WI38 (cell line): ENCODE results near the gene C1orf159.
"Not testable (repeated sequence)": the region's sequence is repeated elsewhere in the genome, so short reads cannot be mapped to it uniquely, and the experiment has no call there.

Source experiments
- H3K4me3 ChIP-seq: 2 replicates; pipeline ENCODE4 v1.5.1; 2011; ENCODE audit warnings: low read depth, mild to moderate bottlenecking, control low read depth, low read length
- TF ChIP-seq, protein P1 (sequence below): IDR thresholded peaks from 2 replicates; pipeline ENCODE4 v1.5.1; 2012; ENCODE audit warnings: low read depth, mild to moderate bottlenecking, control low read depth, low read length

Gene C1orf159

DNA sequence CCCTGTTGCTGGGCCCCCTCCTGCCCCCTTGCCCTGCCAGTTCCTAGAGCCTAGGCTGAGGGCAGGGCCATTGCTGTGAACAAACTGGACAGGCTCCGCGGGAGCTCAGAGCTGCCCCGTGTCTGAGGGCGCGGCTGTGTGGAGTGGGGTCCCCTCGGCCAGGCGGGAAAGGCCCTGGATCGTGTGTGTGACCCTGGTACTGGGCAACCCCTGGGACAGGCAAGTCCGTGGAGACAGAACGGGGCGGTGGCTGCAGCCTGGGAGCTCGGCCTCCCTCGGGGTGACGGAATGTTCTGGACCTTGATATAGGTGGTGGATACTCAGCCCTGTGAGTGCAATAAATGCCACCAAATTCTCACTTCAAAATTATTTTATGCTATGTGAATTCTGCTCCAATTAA, 27.7 kb upstream of the C1orf159 start:
- TF ChIP-seq, protein P1, sequence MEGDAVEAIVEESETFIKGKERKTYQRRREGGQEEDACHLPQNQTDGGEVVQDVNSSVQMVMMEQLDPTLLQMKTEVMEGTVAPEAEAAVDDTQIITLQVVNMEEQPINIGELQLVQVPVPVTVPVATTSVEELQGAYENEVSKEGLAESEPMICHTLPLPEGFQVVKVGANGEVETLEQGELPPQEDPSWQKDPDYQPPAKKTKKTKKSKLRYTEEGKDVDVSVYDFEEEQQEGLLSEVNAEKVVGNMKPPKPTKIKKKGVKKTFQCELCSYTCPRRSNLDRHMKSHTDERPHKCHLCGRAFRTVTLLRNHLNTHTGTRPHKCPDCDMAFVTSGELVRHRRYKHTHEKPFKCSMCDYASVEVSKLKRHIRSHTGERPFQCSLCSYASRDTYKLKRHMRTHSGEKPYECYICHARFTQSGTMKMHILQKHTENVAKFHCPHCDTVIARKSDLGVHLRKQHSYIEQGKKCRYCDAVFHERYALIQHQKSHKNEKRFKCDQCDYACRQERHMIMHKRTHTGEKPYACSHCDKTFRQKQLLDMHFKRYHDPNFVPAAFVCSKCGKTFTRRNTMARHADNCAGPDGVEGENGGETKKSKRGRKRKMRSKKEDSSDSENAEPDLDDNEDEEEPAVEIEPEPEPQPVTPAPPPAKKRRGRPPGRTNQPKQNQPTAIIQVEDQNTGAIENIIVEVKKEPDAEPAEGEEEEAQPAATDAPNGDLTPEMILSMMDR = no peak

DNA sequence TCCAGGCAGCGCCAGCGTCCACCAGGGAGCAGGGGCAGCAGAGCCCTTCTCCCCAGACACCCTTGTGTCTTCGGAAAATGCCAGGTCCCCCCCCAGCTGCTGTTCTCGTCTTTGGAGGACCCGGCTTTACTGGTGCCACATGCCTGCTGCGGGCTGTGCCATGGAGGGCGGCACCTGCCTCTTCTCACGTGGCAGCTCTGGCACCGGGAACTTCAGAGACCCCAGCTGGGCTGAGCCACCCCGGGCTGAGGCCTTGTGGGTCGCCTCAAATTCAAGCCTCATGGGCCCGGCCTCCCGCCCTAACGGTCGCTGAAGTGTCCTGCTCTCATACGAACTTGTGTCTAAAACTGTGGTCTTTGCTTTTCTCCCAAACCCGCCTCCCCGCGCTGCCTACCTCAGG, 27.0 kb upstream of the C1orf159 start:
- TF ChIP-seq, protein P1 = no peak
- H3K4me3 ChIP-seq = no peak overlapping the region

More for the DNA sequence above, 27.7 kb upstream of the C1orf159 start:
- no peak overlapping the region for H3K4me3 ChIP-seq

DNA sequence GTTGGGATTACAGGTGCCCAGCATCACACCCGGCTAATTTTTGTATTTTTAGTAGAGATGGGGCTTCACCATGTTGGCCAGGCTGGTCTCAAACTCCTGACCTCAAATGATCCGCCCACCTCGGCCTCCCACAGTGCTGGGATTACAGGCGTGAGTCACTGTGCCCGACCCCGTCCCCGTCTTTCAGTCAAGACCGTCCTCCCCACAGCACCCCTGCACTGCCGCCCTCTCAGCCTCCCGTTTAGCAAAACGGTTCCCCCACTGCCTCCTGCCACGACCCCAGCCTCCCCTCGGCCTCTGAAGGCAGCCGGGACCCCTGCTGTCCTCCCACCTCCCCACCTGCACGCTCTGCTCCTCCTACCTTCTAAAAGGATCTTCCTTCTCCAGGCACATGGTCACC, 26.5 kb upstream of the C1orf159 start:
- H3K4me3 ChIP-seq = not testable (repeated sequence)

DNA sequence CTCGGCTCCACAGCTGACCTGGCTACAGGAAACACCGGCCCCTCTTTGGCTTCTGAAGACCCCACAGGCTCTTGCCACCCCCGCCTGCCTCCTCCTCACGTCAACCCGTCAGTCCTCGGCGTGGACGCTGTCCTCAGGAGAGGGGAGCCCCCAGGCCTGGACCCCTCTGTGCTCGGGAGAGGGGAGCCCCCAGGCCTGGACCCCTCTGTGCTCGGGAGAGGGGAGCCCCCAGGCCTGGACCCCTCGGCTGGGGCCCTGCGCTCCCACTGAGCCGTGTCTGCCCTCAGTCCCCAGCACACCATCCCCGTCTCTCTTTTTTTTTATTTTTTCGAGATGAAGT, 26.0 kb upstream of the C1orf159 start:
- H3K4me3 ChIP-seq = no peak overlapping the region
- TF ChIP-seq, protein P1 = no peak

DNA sequence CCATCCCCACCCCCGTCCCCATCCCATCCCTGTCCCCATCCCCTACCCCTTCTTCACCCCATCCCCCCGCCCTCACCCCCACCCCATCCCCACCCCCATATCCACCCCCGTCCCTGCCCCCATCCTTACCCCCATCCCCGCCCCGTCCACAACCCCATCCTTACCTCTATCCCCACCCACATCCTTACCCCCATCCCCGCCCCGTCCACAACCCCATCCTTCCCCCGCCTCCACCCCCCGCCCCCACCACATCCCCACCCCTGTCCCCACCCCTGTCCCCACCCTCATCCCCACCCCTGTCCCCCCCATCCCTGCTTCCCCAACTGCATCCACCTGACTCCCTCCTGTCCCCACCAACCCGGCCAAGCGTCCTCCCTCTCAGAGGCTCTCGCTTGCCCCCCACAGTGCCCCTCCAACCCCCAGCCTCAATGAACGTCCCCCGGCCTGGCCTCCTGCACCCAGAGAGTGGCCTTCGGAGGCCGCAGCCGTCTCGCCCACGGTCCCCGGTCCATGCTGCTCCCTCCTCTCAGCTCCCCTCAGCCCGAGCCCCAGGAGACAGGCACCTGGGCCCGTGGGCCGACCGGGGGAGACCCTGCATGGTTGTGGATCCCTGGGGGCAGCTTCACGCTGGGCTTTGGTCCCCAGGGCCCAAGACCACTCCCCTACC, 25.5 kb upstream of the C1orf159 start:
- no peak overlapping the region for H3K4me3 ChIP-seq
- TF ChIP-seq, protein P1 = no peak

DNA sequence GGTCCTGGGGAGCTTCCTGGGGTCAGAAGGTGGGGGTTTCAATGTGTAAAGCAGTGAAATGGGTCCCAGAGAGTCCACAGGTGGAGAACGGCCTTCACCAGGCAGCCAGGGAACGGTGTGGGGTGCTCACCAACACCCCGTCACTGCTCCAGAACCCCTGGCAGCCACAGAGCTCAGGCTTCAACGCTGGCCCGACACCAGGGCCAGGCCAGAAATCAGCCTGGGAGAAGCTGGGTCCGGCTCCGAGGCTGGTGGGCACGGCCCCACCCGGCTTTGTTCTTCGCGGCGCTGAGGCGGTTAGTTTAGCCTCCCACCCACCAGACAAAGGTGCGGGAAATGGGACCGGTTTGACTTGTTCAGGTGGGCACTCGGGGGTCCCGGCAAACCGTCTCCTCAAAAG, 24.8 kb upstream of the C1orf159 start:
- H3K4me3 ChIP-seq = no peak overlapping the region
- TF ChIP-seq, protein P1 = no peak

DNA sequence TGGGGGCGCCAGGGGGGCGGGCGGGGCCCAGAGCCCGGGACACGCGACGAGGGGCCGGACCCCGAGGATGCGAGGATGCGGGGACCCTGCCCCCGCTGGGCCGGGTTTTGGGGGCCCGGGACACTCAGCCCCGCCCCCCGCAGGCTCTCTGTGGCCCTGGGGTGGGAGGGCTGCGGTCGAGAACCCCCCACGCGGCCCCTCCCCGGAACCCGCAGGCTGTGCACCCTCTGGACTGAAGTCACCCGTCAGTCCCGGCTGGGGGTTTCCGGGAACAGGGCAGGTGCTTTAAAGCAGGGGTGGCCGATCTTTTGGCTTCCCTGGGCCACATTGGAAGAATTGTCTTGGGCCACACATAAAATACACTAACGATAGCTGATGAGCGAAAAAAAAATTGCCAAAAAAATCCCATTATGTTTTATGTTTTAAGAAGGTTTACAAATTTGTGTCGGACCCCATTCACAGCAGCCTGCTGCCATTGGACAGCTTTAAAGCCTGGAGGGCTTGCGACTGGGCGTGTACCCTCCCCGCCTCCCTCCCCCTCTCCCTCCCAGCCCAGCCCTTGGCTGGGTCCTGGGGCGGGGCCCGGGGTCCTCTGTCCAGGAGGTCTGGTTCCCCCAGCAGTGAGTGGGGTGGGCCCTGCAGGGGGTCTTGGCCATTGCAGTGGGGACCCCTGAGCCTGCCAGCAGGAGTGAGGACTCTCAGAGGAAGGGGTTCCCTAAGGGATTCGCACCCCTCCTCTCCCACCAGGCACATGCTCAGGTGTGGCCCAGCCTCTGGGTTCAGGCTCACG, 21.6 kb upstream of the C1orf159 start:
- TF ChIP-seq, protein P1 = no peak
- H3K4me3 ChIP-seq = no peak overlapping the region
